HEK293 (cell line): Measurements from ENCODE around the gene HIVEP2.

ENCODE experiments used
- CTCF ChIA-PET: fragments of 350-600 bp; formaldehyde crosslinking; extraction: SDS; loops from one replicate; lab custom pipeline; 2021; ENCODE audit warnings: antibody characterized with exemption; lab: Yijun Ruan, JAX
- POLR2A ChIA-PET: fragments of 300-600 bp; formaldehyde crosslinking; extraction: SDS; loops from one replicate; lab custom pipeline; 2020; ENCODE audit warnings: antibody characterized with exemption, inconsistent platforms; lab: Yijun Ruan, JAX
- H3K27ac ChIP-seq: fragments of 200-500 bp; sonication (Bioruptor generic); 2 replicates; pipeline ENCODE4 v1.5.1; 2014; ENCODE audit warnings: low read depth, low read length, control low read depth, inconsistent platforms; ENCODE audit errors: extremely low read depth
- H3K36me3 ChIP-seq, 2 experiments: fragments of 200-500 bp in 1 of 2; sonication (Bioruptor generic) in 1 of 2; 1 replicate in 1 of 2; 2 replicates in 1 of 2; pipeline ENCODE4 v1.5.1; 2014 to 2017; ENCODE audit warnings: inconsistent platforms in 2 of 2, low read length in 2 of 2; ENCODE audit not compliant: control insufficient read depth in 2 of 2, insufficient read depth in 1 of 2
- H3K4me1 ChIP-seq: fragments of 200-500 bp; sonication (Bioruptor generic); 2 replicates; pipeline ENCODE4 v1.5.1; 2014; ENCODE audit warnings: mild to moderate bottlenecking, low read length, inconsistent platforms; ENCODE audit not compliant: control insufficient read depth, insufficient read depth
- H3K4me3 ChIP-seq: 2 replicates; pipeline ENCODE4 v1.5.1; 2011; ENCODE audit warnings: low read depth, mild to moderate bottlenecking, control low read depth, low read length, moderate library complexity
- H3K9me3 ChIP-seq: fragments of 200-500 bp; sonication (Bioruptor generic); 2 replicates; pipeline ENCODE4 v1.5.1; 2014; ENCODE audit warnings: low read depth, low read length, inconsistent platforms; ENCODE audit not compliant: control insufficient read depth, insufficient read depth
- BCL6B ChIP-seq: fragments of 450-650 bp; formaldehyde crosslinking; IDR thresholded peaks from 2 replicates; pipeline ENCODE4 v1.5.1; 2017; ENCODE audit warnings: missing biosample characterization, missing genetic modification characterization
- GLIS1 ChIP-seq: fragments of 450-650 bp; formaldehyde crosslinking; IDR thresholded peaks from 2 replicates; pipeline ENCODE4 v1.5.1; 2016; ENCODE audit warnings: missing biosample characterization, missing genetic modification characterization
- HIC1 ChIP-seq: fragments of 450-650 bp; formaldehyde crosslinking; IDR thresholded peaks from 2 replicates; pipeline ENCODE4 v1.5.1; 2016; ENCODE audit warnings: missing biosample characterization, missing genetic modification characterization
- PRDM1 ChIP-seq: fragments of 450-650 bp; formaldehyde crosslinking; IDR thresholded peaks from 2 replicates; pipeline ENCODE4; 2016; ENCODE audit warnings: missing biosample characterization, missing genetic modification characterization
- SCRT2 ChIP-seq: fragments of 450-650 bp; formaldehyde crosslinking; IDR thresholded peaks from 2 replicates; pipeline ENCODE4 v1.5.1; 2016; ENCODE audit warnings: missing biosample characterization, missing genetic modification characterization
- TCF7L2 ChIP-seq: IDR thresholded peaks from 2 replicates; pipeline ENCODE4 v1.6.1; 2011; ENCODE audit warnings: low read depth, mild to moderate bottlenecking, inconsistent platforms, low read length, moderate library complexity, borderline replicate concordance
- ZBTB20 ChIP-seq: fragments of 450-650 bp; formaldehyde crosslinking; IDR thresholded peaks from 2 replicates; pipeline ENCODE4 v1.5.1; 2016; ENCODE audit warnings: missing biosample characterization, missing genetic modification characterization
- ZBTB26 ChIP-seq: fragments of 450-650 bp; formaldehyde crosslinking; optimal IDR thresholded peaks from 2 replicates; pipeline ENCODE3; 2016; ENCODE audit warnings: missing biosample characterization, mild to moderate bottlenecking, missing genetic modification characterization
- ZNF112 ChIP-seq: fragments of 450-650 bp; formaldehyde crosslinking; IDR thresholded peaks from 2 replicates; pipeline ENCODE4 v1.5.0; 2017; ENCODE audit warnings: missing biosample characterization, missing genetic modification characterization
- ZNF133 ChIP-seq: fragments of 450-650 bp; formaldehyde crosslinking; IDR thresholded peaks from 2 replicates; pipeline ENCODE4 v1.5.1; 2016; ENCODE audit warnings: missing biosample characterization, missing genetic modification characterization
- ZNF155 ChIP-seq: fragments of 450-650 bp; formaldehyde crosslinking; IDR thresholded peaks from 2 replicates; pipeline ENCODE4 v1.5.1; 2016; ENCODE audit warnings: missing biosample characterization, missing genetic modification characterization
- ZNF211 ChIP-seq: fragments of 450-650 bp; formaldehyde crosslinking; IDR thresholded peaks from 2 replicates; pipeline ENCODE4 v1.5.1; 2016; ENCODE audit warnings: low read depth, missing biosample characterization, missing genetic modification characterization
- ZNF223 ChIP-seq: fragments of 450-650 bp; formaldehyde crosslinking; IDR thresholded peaks from 2 replicates; pipeline ENCODE4 v1.5.1; 2016; ENCODE audit warnings: missing biosample characterization, missing genetic modification characterization
- ZNF398 ChIP-seq: fragments of 450-650 bp; formaldehyde crosslinking; IDR thresholded peaks from 2 replicates; pipeline ENCODE4 v1.5.1; 2017; ENCODE audit warnings: missing biosample characterization, missing genetic modification characterization
- ZNF580 ChIP-seq: fragments of 450-650 bp; formaldehyde crosslinking; IDR thresholded peaks from 2 replicates; pipeline ENCODE4 v1.5.1; 2016; ENCODE audit warnings: missing biosample characterization, missing genetic modification characterization
- ZNF600 ChIP-seq: fragments of 450-650 bp; formaldehyde crosslinking; IDR thresholded peaks from 2 replicates; pipeline ENCODE4 v1.5.1; 2016; ENCODE audit warnings: missing biosample characterization, missing genetic modification characterization
- ZNF626 ChIP-seq: fragments of 450-650 bp; sonication (Bioruptor Pico); formaldehyde crosslinking; IDR thresholded peaks from 2 replicates; pipeline ENCODE4 v1.5.1; 2018; ENCODE audit warnings: missing biosample characterization, missing genetic modification characterization, inconsistent platforms
- ZNF629 ChIP-seq: fragments of 450-650 bp; formaldehyde crosslinking; IDR thresholded peaks from 2 replicates; pipeline ENCODE4 v1.5.1; 2017; ENCODE audit warnings: missing biosample characterization, missing genetic modification characterization
- ZNF701 ChIP-seq: fragments of 450-650 bp; formaldehyde crosslinking; IDR thresholded peaks from 2 replicates; pipeline ENCODE4 v1.5.1; 2016; ENCODE audit warnings: missing biosample characterization, missing genetic modification characterization
- ZNF843 ChIP-seq: fragments of 450-650 bp; formaldehyde crosslinking; IDR thresholded peaks from 2 replicates; pipeline ENCODE4 v1.5.1; 2016; ENCODE audit warnings: missing biosample characterization, missing genetic modification characterization
- ZXDB ChIP-seq: fragments of 450-650 bp; formaldehyde crosslinking; IDR thresholded peaks from 2 replicates; pipeline ENCODE4 v1.5.1; 2016; ENCODE audit warnings: missing biosample characterization, missing genetic modification characterization

Gene HIVEP2

GRCh38 chr6:142944124-142945048 is 590 bp downstream of the HIVEP2 start (continued):
- TF ChIP-seq ZNF580 (0 out of 2 replicates have a peak, but pooled peaks have one; percentile 31), TCF7L2 (peak; percentile 55; the same call in 1 of the 2 replicates), ZNF133 (tag by site-specific recombination) (no peak), GLIS1 (tag by site-specific recombination) (peak; percentile 34; the same call in 1 of the 2 replicates), ZBTB26 (tag by site-specific recombination) (peak; percentile 78), ZNF626 (tag by site-specific recombination) (no peak), ZNF629 (tag by site-specific recombination) (peak; percentile 95)
- TF ChIP-seq, all 188 proteins: peak for 75

- H3K9me3 ChIP-seq: no peaks in the 10 kb centered on the region
- peak overlapping the region; percentile 97; the same call in 1 of the 2 replicates for H3K27ac ChIP-seq
- peaks cover 19% of the 10 kb centered on the region for H3K4me1 ChIP-seq
- POLR2A ChIA-PET: interaction anchor here (1.0 kb wide), 2 partner anchors 9 to 16 kb away, joined by 3 read pairs; no protein-coding TSS in a partner anchor
- CTCF ChIA-PET: interaction anchor here (0.6 to 2.3 kb wide), 9 partner anchors 13 to 508 kb away, joined by 3 to 12 read pairs (median 4); no protein-coding TSS in a partner anchor
- TF ChIP-seq ZNF211 (no peak), ZBTB20 (0 out of 2 replicates have a peak, but pooled peaks have one; percentile 18), SCRT2 (tag by site-specific recombination) (0 out of 2 replicates have a peak, but pooled peaks have one; percentile 37), PRDM1 (0 out of 2 replicates have a peak, but pooled peaks have one; percentile 22), ZNF701 (tag by site-specific recombination) (no peak)
- H3K4me3 ChIP-seq: peak overlapping the region; percentile 78
- no peaks in the 10 kb centered on the region for H3K36me3 ChIP-seq
These were observed 1.3 kb downstream of the HIVEP2 start for GRCh38 chr6:142943711-142944123.

- TF ChIP-seq ZNF223 (tag by site-specific recombination): no peak
- TF ChIP-seq, all 188 proteins: peak for 0
- H3K4me3 ChIP-seq: no peak overlapping the region
- H3K4me1 ChIP-seq: peaks cover 21% of the 10 kb centered on the region
- H3K36me3 ChIP-seq: no peaks in the 10 kb centered on the region
- H3K27ac ChIP-seq: no peak overlapping the region
- POLR2A ChIA-PET: interaction anchor here (1.0 kb wide), 1 partner anchor 15 kb away, joined by 3 read pairs; no protein-coding TSS in a partner anchor
- no peaks in the 10 kb centered on the region for H3K9me3 ChIP-seq
- CTCF ChIA-PET: interaction anchor here (0.7 to 2.3 kb wide), 9 partner anchors 12 to 598 kb away, joined by 3 to 12 read pairs (median 4); no protein-coding TSS in a partner anchor
These were observed 2.2 kb downstream of the HIVEP2 start for GRCh38 chr6:142942805-142943227.

GRCh38 chr6:142942238-142942637 is 2.7 kb downstream of the HIVEP2 start:
- no peak overlapping the region for H3K27ac ChIP-seq
- ChIA-PET POLR2A (no interaction called here), CTCF (interaction anchor here (0.7 to 2.3 kb wide), 7 partner anchors 15 to 250 kb away, joined by 3 to 12 read pairs (median 6); no protein-coding TSS in a partner anchor)
- no peak overlapping the region for H3K4me3 ChIP-seq
- H3K36me3 ChIP-seq: no peaks in the 10 kb centered on the region
- peaks cover 21% of the 10 kb centered on the region for H3K4me1 ChIP-seq
- no peaks in the 10 kb centered on the region for H3K9me3 ChIP-seq
- TF ChIP-seq HIC1 (tag by site-specific recombination): no peak
- TF ChIP-seq ZNF112: no peak
- no peak for TF ChIP-seq ZNF843 (tag by site-specific recombination)
- TF ChIP-seq ZNF600: no peak
- TF ChIP-seq ZNF398: no peak
- no peak for TF ChIP-seq ZNF155
- no peak for TF ChIP-seq BCL6B (tag by site-specific recombination)
- TF ChIP-seq ZXDB (tag by site-specific recombination): no peak
- no peak for TF ChIP-seq GLIS1 (tag by site-specific recombination)
